HEK293 (cell line): Measurements from ENCODE around the gene NCLN.

Experiments used
- CTCF ChIA-PET: fragments of 350-600 bp; formaldehyde crosslinking; extraction: SDS; loops from one replicate; lab custom pipeline; 2021; ENCODE audit warnings: antibody characterized with exemption; lab: Yijun Ruan, JAX
- POLR2A ChIA-PET: fragments of 300-600 bp; formaldehyde crosslinking; extraction: SDS; loops from one replicate; lab custom pipeline; 2020; ENCODE audit warnings: antibody characterized with exemption, inconsistent platforms; lab: Yijun Ruan, JAX
- H3K27ac ChIP-seq: fragments of 200-500 bp; sonication (Bioruptor generic); 2 replicates; pipeline ENCODE4 v1.5.1; 2014; ENCODE audit warnings: low read depth, low read length, control low read depth, inconsistent platforms; ENCODE audit errors: extremely low read depth
- H3K36me3 ChIP-seq, 2 experiments: fragments of 200-500 bp in 1 of 2; sonication (Bioruptor generic) in 1 of 2; 1 replicate in 1 of 2; 2 replicates in 1 of 2; pipeline ENCODE4 v1.5.1; 2014 to 2017; ENCODE audit warnings: inconsistent platforms in 2 of 2, low read length in 2 of 2; ENCODE audit not compliant: control insufficient read depth in 2 of 2, insufficient read depth in 1 of 2
- H3K4me1 ChIP-seq: fragments of 200-500 bp; sonication (Bioruptor generic); 2 replicates; pipeline ENCODE4 v1.5.1; 2014; ENCODE audit warnings: mild to moderate bottlenecking, low read length, inconsistent platforms; ENCODE audit not compliant: control insufficient read depth, insufficient read depth
- H3K4me3 ChIP-seq: 2 replicates; pipeline ENCODE4 v1.5.1; 2011; ENCODE audit warnings: low read depth, mild to moderate bottlenecking, control low read depth, low read length, moderate library complexity
- H3K9me3 ChIP-seq: fragments of 200-500 bp; sonication (Bioruptor generic); 2 replicates; pipeline ENCODE4 v1.5.1; 2014; ENCODE audit warnings: low read depth, low read length, inconsistent platforms; ENCODE audit not compliant: control insufficient read depth, insufficient read depth
- BCL11B ChIP-seq: fragments of 450-650 bp; formaldehyde crosslinking; IDR thresholded peaks from 2 replicates; pipeline ENCODE4 v1.5.1; 2016; ENCODE audit warnings: low read depth, missing biosample characterization, missing genetic modification characterization
- GLIS2 ChIP-seq: fragments of 450-650 bp; formaldehyde crosslinking; IDR thresholded peaks from 2 replicates; pipeline ENCODE4 v1.5.1; 2016; ENCODE audit warnings: missing biosample characterization, missing genetic modification characterization
- REPIN1 ChIP-seq: fragments of 450-650 bp; formaldehyde crosslinking; IDR thresholded peaks from 2 replicates; pipeline ENCODE4 v1.5.1; 2017; ENCODE audit warnings: missing biosample characterization, missing genetic modification characterization, low read depth
- YY2 ChIP-seq: fragments of 450-650 bp; formaldehyde crosslinking; IDR thresholded peaks from 2 replicates; pipeline ENCODE4 v1.5.1; 2016; ENCODE audit warnings: missing biosample characterization, missing genetic modification characterization
- ZBTB44 ChIP-seq: fragments of 450-650 bp; IDR thresholded peaks from 2 replicates; pipeline ENCODE4 v1.5.1; 2018; ENCODE audit warnings: missing biosample characterization, mild to moderate bottlenecking, missing genetic modification characterization
- ZBTB49 ChIP-seq: fragments of 450-650 bp; formaldehyde crosslinking; IDR thresholded peaks from 2 replicates; pipeline ENCODE4 v1.5.1; 2016; ENCODE audit warnings: missing biosample characterization, missing genetic modification characterization, low read depth
- ZBTB8A ChIP-seq: fragments of 450-650 bp; formaldehyde crosslinking; IDR thresholded peaks from 2 replicates; pipeline ENCODE4 v1.5.1; 2016; ENCODE audit warnings: missing biosample characterization, missing genetic modification characterization
- ZFP3 ChIP-seq: fragments of 450-650 bp; formaldehyde crosslinking; IDR thresholded peaks from 2 replicates; pipeline ENCODE4 v1.5.1; 2016; ENCODE audit warnings: low read depth, missing biosample characterization, missing genetic modification characterization
- ZFP69B ChIP-seq: fragments of 450-650 bp; formaldehyde crosslinking; IDR thresholded peaks from 2 replicates; pipeline ENCODE4 v1.5.1; 2016; ENCODE audit warnings: missing biosample characterization, missing genetic modification characterization
- ZNF146 ChIP-seq: fragments of 450-650 bp; formaldehyde crosslinking; IDR thresholded peaks from 2 replicates; pipeline ENCODE4 v1.5.1; 2016; ENCODE audit warnings: missing biosample characterization, missing genetic modification characterization
- ZNF184 ChIP-seq: fragments of 450-650 bp; IDR thresholded peaks from 2 replicates; pipeline ENCODE4 v1.5.1; 2018; ENCODE audit warnings: missing biosample characterization, mild to moderate bottlenecking, missing genetic modification characterization
- ZNF211 ChIP-seq: fragments of 450-650 bp; formaldehyde crosslinking; IDR thresholded peaks from 2 replicates; pipeline ENCODE4 v1.5.1; 2016; ENCODE audit warnings: low read depth, missing biosample characterization, missing genetic modification characterization
- ZNF26 ChIP-seq: fragments of 450-650 bp; formaldehyde crosslinking; IDR thresholded peaks from 2 replicates; pipeline ENCODE4 v1.5.1; 2016; ENCODE audit warnings: missing biosample characterization, missing genetic modification characterization
- ZNF292 ChIP-seq: fragments of 450-650 bp; formaldehyde crosslinking; IDR thresholded peaks from 2 replicates; pipeline ENCODE4 v1.5.1; 2016; ENCODE audit warnings: low read depth, missing biosample characterization, missing genetic modification characterization, borderline replicate concordance
- ZNF596 ChIP-seq: fragments of 450-650 bp; IDR thresholded peaks from 2 replicates; pipeline ENCODE4 v1.5.0; 2018; ENCODE audit warnings: missing biosample characterization, mild to moderate bottlenecking, missing genetic modification characterization, moderate library complexity
- ZNF830 ChIP-seq: fragments of 450-650 bp; IDR thresholded peaks from 2 replicates; pipeline ENCODE4 v1.5.0; 2018; ENCODE audit warnings: missing biosample characterization, missing genetic modification characterization, low read depth, mild to moderate bottlenecking, moderate library complexity
- TF ChIP-seq, protein P1 (sequence below): fragments of 450-650 bp; formaldehyde crosslinking; IDR thresholded peaks from 2 replicates; pipeline ENCODE4 v1.5.1; 2016; ENCODE audit warnings: missing biosample characterization, missing genetic modification characterization
- TF ChIP-seq, protein P2 (sequence below): fragments of 450-650 bp; formaldehyde crosslinking; IDR thresholded peaks from 2 replicates; pipeline ENCODE4 v1.5.1; 2016; ENCODE audit warnings: missing biosample characterization, missing genetic modification characterization, borderline replicate concordance
- TF ChIP-seq, protein P3 (sequence below): fragments of 450-650 bp; formaldehyde crosslinking; IDR thresholded peaks from 2 replicates; pipeline ENCODE4 v1.5.1; 2017; ENCODE audit warnings: missing biosample characterization, mild to moderate bottlenecking, missing genetic modification characterization, moderate library complexity

The NCLN gene

GRCh38 chr19:3201072-3201700 lies 15.5 kb downstream of the NCLN start (continued):
- TF ChIP-seq, protein P1, sequence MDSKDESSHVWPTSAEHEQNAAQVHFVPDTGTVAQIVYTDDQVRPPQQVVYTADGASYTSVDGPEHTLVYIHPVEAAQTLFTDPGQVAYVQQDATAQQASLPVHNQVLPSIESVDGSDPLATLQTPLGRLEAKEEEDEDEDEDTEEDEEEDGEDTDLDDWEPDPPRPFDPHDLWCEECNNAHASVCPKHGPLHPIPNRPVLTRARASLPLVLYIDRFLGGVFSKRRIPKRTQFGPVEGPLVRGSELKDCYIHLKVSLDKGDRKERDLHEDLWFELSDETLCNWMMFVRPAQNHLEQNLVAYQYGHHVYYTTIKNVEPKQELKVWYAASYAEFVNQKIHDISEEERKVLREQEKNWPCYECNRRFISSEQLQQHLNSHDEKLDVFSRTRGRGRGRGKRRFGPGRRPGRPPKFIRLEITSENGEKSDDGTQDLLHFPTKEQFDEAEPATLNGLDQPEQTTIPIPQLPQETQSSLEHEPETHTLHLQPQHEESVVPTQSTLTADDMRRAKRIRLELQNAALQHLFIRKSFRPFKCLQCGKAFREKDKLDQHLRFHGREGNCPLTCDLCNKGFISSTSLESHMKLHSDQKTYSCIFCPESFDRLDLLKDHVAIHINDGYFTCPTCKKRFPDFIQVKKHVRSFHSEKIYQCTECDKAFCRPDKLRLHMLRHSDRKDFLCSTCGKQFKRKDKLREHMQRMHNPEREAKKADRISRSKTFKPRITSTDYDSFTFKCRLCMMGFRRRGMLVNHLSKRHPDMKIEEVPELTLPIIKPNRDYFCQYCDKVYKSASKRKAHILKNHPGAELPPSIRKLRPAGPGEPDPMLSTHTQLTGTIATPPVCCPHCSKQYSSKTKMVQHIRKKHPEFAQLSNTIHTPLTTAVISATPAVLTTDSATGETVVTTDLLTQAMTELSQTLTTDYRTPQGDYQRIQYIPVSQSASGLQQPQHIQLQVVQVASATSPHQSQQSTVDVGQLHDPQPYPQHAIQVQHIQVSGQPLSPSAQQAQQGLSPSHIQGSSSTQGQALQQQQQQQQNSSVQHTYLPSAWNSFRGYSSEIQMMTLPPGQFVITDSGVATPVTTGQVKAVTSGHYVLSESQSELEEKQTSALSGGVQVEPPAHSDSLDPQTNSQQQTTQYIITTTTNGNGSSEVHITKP (tag by site-specific recombination), result no peak
- no peak for TF ChIP-seq BCL11B (tag by site-specific recombination)
- no peak for TF ChIP-seq ZNF146 (tag by site-specific recombination)
- TF ChIP-seq ZNF184 (tag by site-specific recombination), result no peak
- TF ChIP-seq ZNF292 (tag by site-specific recombination), result no peak
- no peak for TF ChIP-seq ZFP3 (tag by site-specific recombination)
- TF ChIP-seq, protein P2, sequence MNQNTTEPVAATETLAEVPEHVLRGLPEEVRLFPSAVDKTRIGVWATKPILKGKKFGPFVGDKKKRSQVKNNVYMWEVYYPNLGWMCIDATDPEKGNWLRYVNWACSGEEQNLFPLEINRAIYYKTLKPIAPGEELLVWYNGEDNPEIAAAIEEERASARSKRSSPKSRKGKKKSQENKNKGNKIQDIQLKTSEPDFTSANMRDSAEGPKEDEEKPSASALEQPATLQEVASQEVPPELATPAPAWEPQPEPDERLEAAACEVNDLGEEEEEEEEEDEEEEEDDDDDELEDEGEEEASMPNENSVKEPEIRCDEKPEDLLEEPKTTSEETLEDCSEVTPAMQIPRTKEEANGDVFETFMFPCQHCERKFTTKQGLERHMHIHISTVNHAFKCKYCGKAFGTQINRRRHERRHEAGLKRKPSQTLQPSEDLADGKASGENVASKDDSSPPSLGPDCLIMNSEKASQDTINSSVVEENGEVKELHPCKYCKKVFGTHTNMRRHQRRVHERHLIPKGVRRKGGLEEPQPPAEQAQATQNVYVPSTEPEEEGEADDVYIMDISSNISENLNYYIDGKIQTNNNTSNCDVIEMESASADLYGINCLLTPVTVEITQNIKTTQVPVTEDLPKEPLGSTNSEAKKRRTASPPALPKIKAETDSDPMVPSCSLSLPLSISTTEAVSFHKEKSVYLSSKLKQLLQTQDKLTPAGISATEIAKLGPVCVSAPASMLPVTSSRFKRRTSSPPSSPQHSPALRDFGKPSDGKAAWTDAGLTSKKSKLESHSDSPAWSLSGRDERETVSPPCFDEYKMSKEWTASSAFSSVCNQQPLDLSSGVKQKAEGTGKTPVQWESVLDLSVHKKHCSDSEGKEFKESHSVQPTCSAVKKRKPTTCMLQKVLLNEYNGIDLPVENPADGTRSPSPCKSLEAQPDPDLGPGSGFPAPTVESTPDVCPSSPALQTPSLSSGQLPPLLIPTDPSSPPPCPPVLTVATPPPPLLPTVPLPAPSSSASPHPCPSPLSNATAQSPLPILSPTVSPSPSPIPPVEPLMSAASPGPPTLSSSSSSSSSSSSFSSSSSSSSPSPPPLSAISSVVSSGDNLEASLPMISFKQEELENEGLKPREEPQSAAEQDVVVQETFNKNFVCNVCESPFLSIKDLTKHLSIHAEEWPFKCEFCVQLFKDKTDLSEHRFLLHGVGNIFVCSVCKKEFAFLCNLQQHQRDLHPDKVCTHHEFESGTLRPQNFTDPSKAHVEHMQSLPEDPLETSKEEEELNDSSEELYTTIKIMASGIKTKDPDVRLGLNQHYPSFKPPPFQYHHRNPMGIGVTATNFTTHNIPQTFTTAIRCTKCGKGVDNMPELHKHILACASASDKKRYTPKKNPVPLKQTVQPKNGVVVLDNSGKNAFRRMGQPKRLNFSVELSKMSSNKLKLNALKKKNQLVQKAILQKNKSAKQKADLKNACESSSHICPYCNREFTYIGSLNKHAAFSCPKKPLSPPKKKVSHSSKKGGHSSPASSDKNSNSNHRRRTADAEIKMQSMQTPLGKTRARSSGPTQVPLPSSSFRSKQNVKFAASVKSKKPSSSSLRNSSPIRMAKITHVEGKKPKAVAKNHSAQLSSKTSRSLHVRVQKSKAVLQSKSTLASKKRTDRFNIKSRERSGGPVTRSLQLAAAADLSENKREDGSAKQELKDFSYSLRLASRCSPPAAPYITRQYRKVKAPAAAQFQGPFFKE (tag by site-specific recombination), result no peak

DNA sequence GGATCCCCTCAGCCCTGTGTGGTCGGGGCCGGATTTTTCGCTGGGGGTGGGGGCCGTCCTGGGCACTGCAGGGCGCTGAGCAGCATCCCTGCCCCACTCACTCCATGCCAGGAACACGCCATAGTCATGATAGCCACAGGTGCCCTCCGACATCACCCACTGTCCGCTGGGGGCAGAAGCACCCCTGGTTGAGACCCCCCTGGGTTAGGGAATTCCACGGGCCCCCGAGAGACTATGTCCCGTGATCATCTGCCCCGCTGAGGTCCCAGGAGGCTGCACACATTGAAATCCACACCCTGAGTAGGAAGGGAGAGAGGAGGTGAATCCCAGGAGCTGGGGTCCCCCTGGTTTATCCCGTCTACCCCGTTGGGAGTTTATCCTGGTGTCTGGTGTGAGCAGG lies 16.2 kb downstream of the NCLN start:
- CTCF ChIA-PET, result no interaction called here
- POLR2A ChIA-PET, result no interaction called here
- Histone ChIP-seq H3K9me3 (no peaks in the 10 kb centered on the region), H3K4me3 (no peak overlapping the region), H3K27ac (no peak overlapping the region), H3K4me1 (no peaks in the 10 kb centered on the region), H3K36me3 (peaks cover 6 to 68% of the 10 kb centered on the region in 2 experiments; a peak in 2 of 3 replicates)
- TF ChIP-seq, protein P3, sequence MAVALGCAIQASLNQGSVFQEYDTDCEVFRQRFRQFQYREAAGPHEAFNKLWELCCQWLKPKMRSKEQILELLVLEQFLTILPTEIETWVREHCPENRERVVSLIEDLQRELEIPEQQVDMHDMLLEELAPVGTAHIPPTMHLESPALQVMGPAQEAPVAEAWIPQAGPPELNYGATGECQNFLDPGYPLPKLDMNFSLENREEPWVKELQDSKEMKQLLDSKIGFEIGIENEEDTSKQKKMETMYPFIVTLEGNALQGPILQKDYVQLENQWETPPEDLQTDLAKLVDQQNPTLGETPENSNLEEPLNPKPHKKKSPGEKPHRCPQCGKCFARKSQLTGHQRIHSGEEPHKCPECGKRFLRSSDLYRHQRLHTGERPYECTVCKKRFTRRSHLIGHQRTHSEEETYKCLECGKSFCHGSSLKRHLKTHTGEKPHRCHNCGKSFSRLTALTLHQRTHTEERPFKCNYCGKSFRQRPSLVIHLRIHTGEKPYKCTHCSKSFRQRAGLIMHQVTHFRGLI, result no peak
- TF ChIP-seq ZBTB49 (tag by site-specific recombination), result no peak
- no peak for TF ChIP-seq ZFP69B (tag by site-specific recombination)
- no peak for TF ChIP-seq ZBTB44
- no peak for TF ChIP-seq ZNF211 (tag by site-specific recombination)
- TF ChIP-seq REPIN1, result no peak
- no peak for TF ChIP-seq YY2 (tag by site-specific recombination)
- TF ChIP-seq ZBTB8A (tag by site-specific recombination), result no peak
- no peak for TF ChIP-seq ZNF596 (tag by site-specific recombination)
- peak; percentile 49; the same call in 1 of the 2 replicates for TF ChIP-seq GLIS2
- no peak for TF ChIP-seq ZNF26
- no peak for TF ChIP-seq ZNF830 (tag by site-specific recombination)
